ENCODE data around the gene ABRACL.
"Not testable (repeated sequence)": the region's sequence is repeated elsewhere in the genome, so short reads cannot be mapped to it uniquely, and the experiment has no call there.

GRCh38 chr6:138993410-138993809 is 35.1 kb upstream of the ABRACL start:
- not testable (repeated sequence) for TF ChIP-seq POLR2AphosphoS5 (IDR thresholded peaks at IDR 0.05; ENCODE audit: low read depth); REST (IDR thresholded peaks at IDR 0.05; ENCODE audit: unreplicated experiment); CTCF (conservative IDR thresholded peaks at IDR 0.05; ENCODE audit: low read depth in 2 of 2); STAT1 (IDR thresholded peaks at IDR 0.05; ENCODE audit: unreplicated experiment)

All from GM23338 (cell line).